Activated naive CD4-positive, alpha-beta T cell treated with anti-CD3 and anti-CD28 coated beads for 36 hours (primary cell): ENCODE measurements around the gene TMEM208. TPM values are rescaled to one million over a fixed set of nuclear protein-coding genes. Genes with fewer than 3 reads are reported as not detected.

Experiments used
- CTCF ChIA-PET: fragments of 350-600 bp; sonication (Branson Sonifier 250); formaldehyde crosslinking; loops from one replicate; lab custom pipeline; 2021; ENCODE audit warnings: antibody characterized with exemption; lab: Charles Lee
- DNase-seq: peaks from one replicate; pipeline ENCODE4 v3.0.0-alpha.2; 2020
- H3K27ac Mint-ChIP-seq: one replicate; pipeline ENCODE4 v1.8.0; 2021; ENCODE audit warnings: mild to moderate bottlenecking, mixed read lengths
- H3K27me3 Mint-ChIP-seq: one replicate; pipeline ENCODE4 v1.8.0; 2021; ENCODE audit warnings: low read depth, mixed read lengths
- H3K36me3 Mint-ChIP-seq: one replicate; pipeline ENCODE4 v1.8.0; 2021; ENCODE audit warnings: low read depth, mixed read lengths
- H3K4me1 Mint-ChIP-seq: one replicate; pipeline ENCODE4 v1.8.0; 2021; ENCODE audit warnings: low read depth, mixed read lengths
- H3K4me3 Mint-ChIP-seq: one replicate; pipeline ENCODE4 v1.8.0; 2021; ENCODE audit warnings: mild to moderate bottlenecking, moderate library complexity, mixed read lengths
- H3K9me3 Mint-ChIP-seq: one replicate; pipeline ENCODE4 v1.8.0; 2021; ENCODE audit warnings: mixed read lengths
- intact Hi-C: fragments of 100-400 bp; cut with micrococcal nuclease; formaldehyde crosslinking; loops from one replicate; pipeline ENCODE4 v1.15.1; 2023
- total RNA-seq, 2 experiments: library from RNA; stranded (reverse); gene quantifications; one replicate each; pipeline ENCODE4 v1.2.3, GENCODE V29; 2021

The TMEM208 gene
- total RNA-seq, 2 experiments from 2014 or later, result 24.6 to 29.4 TPM

GRCh38 chr16:67202956-67203493 lies 23.9 kb upstream of the TMEM208 start:
- CTCF ChIA-PET, result interaction anchor here (0.6 to 1.6 kb wide), 2 partner anchors 8 to 196 kb away, joined by 4 to 6 read pairs; no protein-coding TSS in a partner anchor
- intact Hi-C loops, result no loop called here
- no peak overlapping the region for H3K27ac Mint-ChIP-seq
- DNase-seq, result no peak
- peaks cover 11% of the 10 kb centered on the region for H3K36me3 Mint-ChIP-seq
- H3K4me1 Mint-ChIP-seq, result no peaks in the 10 kb centered on the region
- H3K9me3 Mint-ChIP-seq, result no peaks in the 10 kb centered on the region
- no peaks in the 10 kb centered on the region for H3K27me3 Mint-ChIP-seq
- no peak overlapping the region for H3K4me3 Mint-ChIP-seq

GRCh38 chr16:67204076-67204475 lies 22.9 kb upstream of the TMEM208 start:
- intact Hi-C loops, result no loop called here
- H3K36me3 Mint-ChIP-seq, result peaks cover 8% of the 10 kb centered on the region
- no peaks in the 10 kb centered on the region for H3K4me1 Mint-ChIP-seq
- H3K4me3 Mint-ChIP-seq, result no peak overlapping the region
- no peak overlapping the region for H3K27ac Mint-ChIP-seq
- no peaks in the 10 kb centered on the region for H3K9me3 Mint-ChIP-seq
- CTCF ChIA-PET, result interaction anchor here (0.5 to 1.2 kb wide), 2 partner anchors 56 to 193 kb away, joined by 3 to 4 read pairs; no protein-coding TSS in a partner anchor
- H3K27me3 Mint-ChIP-seq, result no peaks in the 10 kb centered on the region
- no peak for DNase-seq

- H3K27ac Mint-ChIP-seq, result peak overlapping the region; percentile 43
- intact Hi-C loops, result no loop called here
- no peaks in the 10 kb centered on the region for H3K4me1 Mint-ChIP-seq
- no peak for DNase-seq
- H3K27me3 Mint-ChIP-seq, result no peaks in the 10 kb centered on the region
- H3K36me3 Mint-ChIP-seq, result peaks cover 3% of the 10 kb centered on the region
- H3K4me3 Mint-ChIP-seq, result no peak overlapping the region
- no peaks in the 10 kb centered on the region for H3K9me3 Mint-ChIP-seq
- CTCF ChIA-PET, result no interaction called here
Observed at GRCh38 chr16:67206129-67206837, 20.6 kb upstream of the TMEM208 start.

- intact Hi-C loops, result no loop called here
- DNase-seq, result no peak
- CTCF ChIA-PET, result interaction anchor here (1.7 kb wide), 1 partner anchor 9 kb away, joined by 6 read pairs; no protein-coding TSS in a partner anchor
- Mint-ChIP-seq H3K27ac (no peak overlapping the region), H3K36me3 (peaks cover 2% of the 10 kb centered on the region), H3K27me3 (no peaks in the 10 kb centered on the region), H3K9me3 (no peaks in the 10 kb centered on the region), H3K4me3 (no peak overlapping the region), H3K4me1 (no peaks in the 10 kb centered on the region)
Observed at GRCh38 chr16:67206838-67207248, 20.1 kb upstream of the TMEM208 start.

- no peak overlapping the region for H3K27ac Mint-ChIP-seq
- H3K4me3 Mint-ChIP-seq, result no peak overlapping the region
- no peaks in the 10 kb centered on the region for H3K4me1 Mint-ChIP-seq
- CTCF ChIA-PET, result interaction anchor here (1.0 to 1.7 kb wide), 2 partner anchors 9 to 19 kb away, joined by 4 to 6 read pairs; partner anchors contain the start of gene TMEM208
- H3K27me3 Mint-ChIP-seq, result no peaks in the 10 kb centered on the region
- no peaks in the 10 kb centered on the region for H3K9me3 Mint-ChIP-seq
- intact Hi-C loops, result no loop called here
- no peak for DNase-seq
- peaks cover 2% of the 10 kb centered on the region for H3K36me3 Mint-ChIP-seq
Observed at GRCh38 chr16:67207249-67208091, 19.5 kb upstream of the TMEM208 start.

- no peak overlapping the region for H3K4me3 Mint-ChIP-seq
- H3K27ac Mint-ChIP-seq, result no peak overlapping the region
- H3K4me1 Mint-ChIP-seq, result no peaks in the 10 kb centered on the region
- H3K9me3 Mint-ChIP-seq, result no peaks in the 10 kb centered on the region
- CTCF ChIA-PET, result interaction anchor here (0.5 to 1.7 kb wide), 3 partner anchors 10 to 126 kb away, joined by 4 to 6 read pairs (median 4); partner anchors contain the start of gene TMEM208
- no peaks in the 10 kb centered on the region for H3K27me3 Mint-ChIP-seq
- no peak for DNase-seq
- H3K36me3 Mint-ChIP-seq, result peaks cover 2% of the 10 kb centered on the region
- intact Hi-C loops, result no loop called here
Observed at GRCh38 chr16:67208154-67208896, 18.6 kb upstream of the TMEM208 start.

- no peak for DNase-seq
- no peak overlapping the region for H3K27ac Mint-ChIP-seq
- no peaks in the 10 kb centered on the region for H3K27me3 Mint-ChIP-seq
- CTCF ChIA-PET, result no interaction called here
- H3K9me3 Mint-ChIP-seq, result no peaks in the 10 kb centered on the region
- H3K4me3 Mint-ChIP-seq, result no peak overlapping the region
- H3K36me3 Mint-ChIP-seq, result peaks cover 2% of the 10 kb centered on the region
- intact Hi-C loops, result no loop called here
- H3K4me1 Mint-ChIP-seq, result no peaks in the 10 kb centered on the region
Observed at GRCh38 chr16:67209565-67209964, 17.4 kb upstream of the TMEM208 start.

GRCh38 chr16:67210069-67210937 lies 16.6 kb upstream of the TMEM208 start:
- CTCF ChIA-PET, result no interaction called here
- no peaks in the 10 kb centered on the region for H3K4me1 Mint-ChIP-seq
- no peak overlapping the region for H3K27ac Mint-ChIP-seq
- no peak for DNase-seq
- H3K27me3 Mint-ChIP-seq, result no peaks in the 10 kb centered on the region
- H3K36me3 Mint-ChIP-seq, result no peaks in the 10 kb centered on the region
- H3K9me3 Mint-ChIP-seq, result no peaks in the 10 kb centered on the region
- no peak overlapping the region for H3K4me3 Mint-ChIP-seq
- intact Hi-C loops, result no loop called here

- intact Hi-C loops, result no loop called here
- no peaks in the 10 kb centered on the region for H3K36me3 Mint-ChIP-seq
- H3K4me3 Mint-ChIP-seq, result no peak overlapping the region
- H3K9me3 Mint-ChIP-seq, result no peaks in the 10 kb centered on the region
- CTCF ChIA-PET, result interaction anchor here (0.8 kb wide), 1 partner anchor 9 kb away, joined by 4 read pairs; no protein-coding TSS in a partner anchor
- H3K4me1 Mint-ChIP-seq, result no peaks in the 10 kb centered on the region
- no peak overlapping the region for H3K27ac Mint-ChIP-seq
- H3K27me3 Mint-ChIP-seq, result no peaks in the 10 kb centered on the region
- no peak for DNase-seq
Observed at GRCh38 chr16:67211674-67212073, 15.3 kb upstream of the TMEM208 start.

GRCh38 chr16:67212766-67213165 lies 14.2 kb upstream of the TMEM208 start:
- H3K36me3 Mint-ChIP-seq, result no peaks in the 10 kb centered on the region
- CTCF ChIA-PET, result interaction anchor here (0.5 to 0.7 kb wide), 3 partner anchors 9 to 605 kb away, joined by 4 to 5 read pairs (median 4); no protein-coding TSS in a partner anchor

More at GRCh38 chr16:67212766-67213165, 14.2 kb upstream of the TMEM208 start:
- H3K27ac Mint-ChIP-seq, result no peak overlapping the region
- no peaks in the 10 kb centered on the region for H3K4me1 Mint-ChIP-seq
- intact Hi-C loops, result no loop called here
- no peak overlapping the region for H3K4me3 Mint-ChIP-seq
- no peaks in the 10 kb centered on the region for H3K27me3 Mint-ChIP-seq
- H3K9me3 Mint-ChIP-seq, result no peaks in the 10 kb centered on the region
- no peak for DNase-seq
